Esophagus muscularis mucosa (tissue), 3 donors: ENCODE results near the gene DPF3.

ENCODE experiments used
- CTCF ChIP-seq, 3 experiments: fragments of 200-600 bp in 2 of 3; fragments of 450-650 bp in 1 of 3; sonication (generic) in 2 of 3; IDR thresholded peaks; one replicate each; pipeline ENCODE4 v1.5.1; 2017 to 2019; ENCODE audit warnings: antibody characterized with exemption in 3 of 3, mild to moderate bottlenecking in 2 of 3, moderate library complexity in 1 of 3
- POLR2A ChIP-seq: fragments of 450-650 bp; IDR thresholded peaks from one replicate; pipeline ENCODE4 v1.6.1; 2017; ENCODE audit warnings: antibody characterized with exemption, moderate library complexity, mild to moderate bottlenecking, low read depth
- POLR2AphosphoS5 ChIP-seq, 2 donors: sonication (generic); formaldehyde crosslinking; IDR thresholded peaks; one replicate each; pipeline ENCODE4 v1.6.1; 2017; ENCODE audit warnings: antibody characterized with exemption in 2 of 2

- TF ChIP-seq CTCF (IDR thresholded peaks at IDR 0.05): no peak
- TF ChIP-seq POLR2A: no peak
- no peak for TF ChIP-seq POLR2AphosphoS5 (IDR thresholded peaks at IDR 0.05)
Measured at GRCh38 chr14:72751276-72752033, 142.4 kb downstream of the DPF3 start.
